ENCODE measurements around the gene HEBP2. TPM values are rescaled to one million over a fixed set of nuclear protein-coding genes. Genes with fewer than 3 reads are reported as not detected.

The HEBP2 gene
- total RNA-seq, 1 experiment from 2014 or later = 58.9 TPM

- intact Hi-C loops (cut with micrococcal nuclease) = loop anchor here (2.0 to 5.0 kb wide), 3 partner anchors 14 to 41 kb away; no protein-coding TSS in a partner anchor
- Histone ChIP-seq H3F3A (ENCODE audit: low read length, unreplicated experiment) (peaks cover 6% of the 10 kb centered on the region), H2AFZ (ENCODE audit: low read length) (no peak overlapping the region), H3K27ac (ENCODE audit: low read length) (peak overlapping the region; percentile 100), H3K4me3 (ENCODE audit: low read length) (peak overlapping the region; percentile 50; the same call in 1 of the 2 replicates), H3K27me3 (ENCODE audit: low read length) (no peaks in the 10 kb centered on the region), H3K9ac (ENCODE audit: low read length) (peak overlapping the region; percentile 80), H3K4me2 (ENCODE audit: low read length) (peak overlapping the region; percentile 78), H3K79me2 (ENCODE audit: low read length) (no peaks in the 10 kb centered on the region), H3K36me3 (ENCODE audit: low read depth, low read length) (no peaks in the 10 kb centered on the region), H3K4me1 (ENCODE audit: insufficient read depth, low read length) (peaks cover 57% of the 10 kb centered on the region), H3K9me2 (replicated peaks; ENCODE audit: low read length) (no peaks in the 10 kb centered on the region), H3K9me3 (ENCODE audit: low read length) (no peaks in the 10 kb centered on the region), H4K20me1 (ENCODE audit: low read length) (no peaks in the 10 kb centered on the region)
- ATAC-seq (peak; percentile 79), DNase-seq (peak; percentile 86)
- ChIA-PET POLR2A (ENCODE audit: unreplicated experiment) (no interaction called here), CTCF (interaction anchor here (1.0 kb wide), 1 partner anchor 40 kb away, joined by 3 read pairs; no protein-coding TSS in a partner anchor)
- TF ChIP-seq EZH2 (IDR thresholded peaks at IDR 0.05; ENCODE audit: low read length, unreplicated experiment) (no peak), CTCF (conservative IDR thresholded peaks at IDR 0.05; ENCODE audit: low read depth, low read length) (no peak), EZH2phosphoT487 (IDR thresholded peaks at IDR 0.05; ENCODE audit: borderline replicate concordance, low read length) (no peak)
- no TSS peak for BruUV-seq (replicated peaks)
Measured at GRCh38 chr6:138468320-138469015, 64.4 kb downstream of the HEBP2 start.

Small RNAs within 50 kb of the gene (microRNA-seq; reads per million reads assigned to microRNA genes)
- gene MIR3145 (ENCODE audit: unreplicated experiment) = 1.3 reads per million

Other genes starting within 250 kb of the HEBP2 start
- 7.8 and 8.8 TPM in 2 replicates for gene ARFGEF3, start 242.3 kb upstream of the HEBP2 start, total RNA-seq (2014; rRNA removed)
- gene PBOV1, start 185.7 kb upstream of the HEBP2 start, total RNA-seq (2014; rRNA removed) = not detected in 2 replicates
- not detected in 2 replicates for gene SMIM28, start 26.3 kb upstream of the HEBP2 start, total RNA-seq (2014; rRNA removed)
- gene NHSL1, start 95.3 kb downstream of the HEBP2 start, total RNA-seq (2014; rRNA removed) = 4.8 and 6.1 TPM in 2 replicates